ENCODE measurements around the gene UBA3.

Gene UBA3

DNA sequence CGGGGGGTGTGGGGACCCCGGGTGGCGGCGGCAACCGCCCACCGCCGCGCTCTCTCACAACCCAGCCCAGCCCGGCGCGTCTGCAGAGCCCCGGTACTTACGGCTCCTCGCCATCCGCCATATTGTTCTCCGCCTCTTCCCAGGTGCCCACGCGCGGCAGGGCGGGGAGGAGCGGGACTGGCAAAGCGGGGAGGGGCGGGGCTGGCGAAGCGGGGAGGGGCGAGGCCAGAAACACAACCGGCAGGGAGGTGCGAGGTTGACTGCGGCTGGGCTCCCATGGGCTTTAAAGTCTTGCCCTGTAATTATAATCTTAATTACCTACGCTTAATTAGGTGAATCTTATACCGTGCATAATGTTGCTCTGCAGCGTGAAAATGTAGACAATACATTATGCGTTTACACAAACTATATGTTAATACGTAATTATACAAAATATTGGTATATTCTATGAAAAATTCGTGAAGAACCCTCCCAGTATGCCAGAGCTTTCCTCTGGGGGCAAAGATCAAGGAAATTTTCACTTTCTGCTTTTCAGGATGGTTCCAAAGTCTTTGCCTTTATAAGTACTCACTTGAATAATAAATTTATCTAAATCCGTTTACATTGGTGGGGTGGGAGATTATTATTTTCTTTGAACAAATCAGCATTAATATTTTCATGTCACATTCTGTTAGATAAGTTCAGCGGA lies at the start of gene UBA3:
Gene UBA3 (minus strand): TSS at position 133 of the 688 bp plus-strand sequence. CDS start 12 bp downstream, at position 121.
- DNase-seq (ENCODE audit: low spot score), result peak; percentile 94

DNA sequence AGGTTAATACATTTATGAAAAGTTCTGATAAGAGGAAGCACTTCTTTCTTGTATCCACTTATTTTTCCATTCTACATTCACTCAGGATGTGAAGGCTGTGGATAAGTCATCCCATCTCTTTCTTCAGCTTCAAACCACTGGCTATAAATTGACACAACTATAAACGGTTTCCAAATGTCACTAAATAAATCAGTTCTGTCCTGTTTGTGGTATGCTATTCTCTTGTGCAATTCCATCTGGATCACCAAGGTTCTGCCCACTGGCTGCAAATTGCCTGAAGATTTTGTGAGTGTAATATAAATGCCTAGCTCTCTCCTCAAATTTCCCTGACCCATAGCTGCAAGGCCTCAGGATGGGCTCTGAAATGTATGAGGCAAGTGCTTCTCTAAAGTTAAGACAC lies 49.4 kb upstream of the UBA3 start:
- peak; percentile 43 for DNase-seq (ENCODE audit: low spot score)

DNA sequence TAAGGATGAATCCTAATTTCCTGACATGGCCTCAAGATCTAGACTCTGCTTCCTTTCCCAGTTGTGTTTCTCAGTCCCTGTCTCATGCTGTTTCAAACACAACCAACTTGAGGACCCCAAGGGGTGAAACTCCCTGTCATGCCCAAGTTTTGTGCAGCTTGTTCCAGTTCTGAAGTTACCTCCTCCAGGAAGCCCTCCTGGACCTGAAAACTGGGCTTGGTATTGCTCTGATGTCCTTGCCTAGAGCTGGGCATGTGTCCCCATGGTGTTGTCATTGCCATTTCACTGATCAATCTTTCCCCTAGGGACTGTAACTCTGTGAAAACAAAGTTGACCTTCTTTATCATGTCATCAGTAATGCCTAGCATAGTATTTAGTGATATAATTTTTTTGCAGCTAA lies 48.3 kb upstream of the UBA3 start:
- no peak for DNase-seq (ENCODE audit: low spot score)

DNA sequence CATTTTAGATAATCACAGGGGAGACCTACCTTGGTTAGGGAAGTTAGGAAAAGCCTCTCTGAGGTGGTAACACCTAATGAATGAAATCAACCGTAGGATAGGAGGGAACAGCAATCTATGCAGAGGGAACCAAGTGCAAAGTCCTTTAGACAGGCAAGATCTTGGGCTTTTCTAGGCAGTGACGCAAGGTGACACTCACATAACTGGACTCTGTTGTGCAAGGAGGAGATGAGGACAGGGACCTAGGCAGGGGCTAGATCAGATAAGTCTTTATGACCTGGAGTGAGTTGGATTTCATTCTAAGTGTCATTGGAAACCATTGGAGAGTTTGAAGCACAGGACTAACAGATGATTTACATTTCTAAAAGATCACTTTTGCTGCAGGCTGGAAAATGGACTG lies 46.8 kb upstream of the UBA3 start:
- no peak for DNase-seq (ENCODE audit: low spot score)

DNA sequence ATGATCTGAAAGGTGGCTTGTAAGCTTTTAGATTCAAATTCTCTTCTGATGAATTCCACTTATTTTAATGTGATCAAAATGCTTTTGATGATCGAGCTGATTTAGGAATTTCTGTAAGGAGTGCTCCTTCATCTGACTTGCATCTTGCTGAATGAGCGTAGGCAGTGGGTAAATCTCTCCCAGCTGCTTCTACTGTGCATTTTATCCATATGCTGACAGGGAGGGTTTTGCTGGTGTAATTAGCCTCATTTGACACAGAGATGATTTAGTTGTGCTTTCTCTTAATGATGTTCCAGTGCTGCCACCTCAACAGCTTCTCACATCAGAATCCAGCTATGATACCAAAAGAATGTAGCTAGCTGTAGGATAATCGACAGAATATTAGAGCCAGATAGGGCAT lies 46.1 kb upstream of the UBA3 start:
- DNase-seq (ENCODE audit: low spot score), result no peak

DNA sequence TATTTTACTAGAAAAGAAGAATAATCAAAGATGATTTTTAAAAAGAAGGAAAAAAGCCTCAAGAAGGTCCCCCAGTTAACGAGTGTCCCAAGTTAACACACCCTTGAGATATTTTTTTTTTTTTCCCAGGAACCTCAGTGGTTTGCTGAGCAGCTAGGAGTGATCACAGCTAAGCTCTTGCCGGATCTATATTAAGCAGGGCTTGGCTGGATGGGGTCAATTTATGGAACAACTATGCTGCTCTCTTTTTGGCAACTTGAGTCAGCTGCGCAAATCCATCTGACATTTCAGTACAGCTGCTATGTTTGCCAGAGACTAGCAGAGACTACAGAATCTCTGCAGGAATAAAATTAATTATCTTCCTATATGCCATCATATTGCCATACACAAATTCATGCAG lies 42.2 kb upstream of the UBA3 start, which contains the start of gene LMOD3:
Gene LMOD3 (minus strand): TSS at position 193 of the 400 bp plus-strand sequence. CDS start 209 bp downstream, outside the sequence.
- no peak for DNase-seq (ENCODE audit: low spot score)

DNA sequence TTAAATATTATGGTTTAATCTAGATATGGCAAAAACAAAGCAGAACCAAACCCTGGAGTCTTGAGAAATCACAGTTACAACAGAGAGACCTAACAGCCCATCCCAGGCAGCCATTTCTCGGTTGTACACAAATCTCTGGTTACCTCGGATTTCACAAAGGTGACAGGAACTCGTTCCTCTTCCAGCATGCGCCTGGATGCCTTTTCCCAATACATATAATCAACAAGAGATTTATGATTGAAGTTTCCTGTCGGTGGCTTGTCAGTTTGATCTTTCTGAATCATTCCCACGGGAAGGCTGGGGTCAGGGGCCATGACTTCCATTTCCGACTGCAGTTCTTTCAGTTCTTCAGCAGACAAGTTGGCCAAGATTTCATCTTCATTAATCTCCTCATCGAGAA lies 41.8 kb upstream of the UBA3 start:
- no peak for DNase-seq (ENCODE audit: low spot score)

DNA sequence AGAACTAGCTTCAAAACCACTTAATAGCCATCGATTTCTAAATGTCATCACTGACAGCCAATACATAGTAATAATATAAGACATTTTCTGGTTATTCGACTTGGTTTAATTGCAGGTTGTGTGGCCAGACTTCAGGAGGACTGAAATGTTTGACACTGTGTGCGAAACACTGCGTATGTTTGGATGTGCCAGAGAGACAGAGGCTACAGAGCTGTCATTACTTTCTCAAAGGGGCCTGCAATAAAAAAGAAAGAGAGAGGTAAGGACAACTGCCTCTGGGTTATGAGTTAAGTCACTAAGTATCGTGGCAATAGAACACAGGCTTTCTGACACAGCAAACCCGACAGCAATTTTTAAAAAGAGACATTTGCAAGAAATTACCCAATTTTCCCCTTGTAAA lies 41.3 kb upstream of the UBA3 start:
- no peak for DNase-seq (ENCODE audit: low spot score)

DNA sequence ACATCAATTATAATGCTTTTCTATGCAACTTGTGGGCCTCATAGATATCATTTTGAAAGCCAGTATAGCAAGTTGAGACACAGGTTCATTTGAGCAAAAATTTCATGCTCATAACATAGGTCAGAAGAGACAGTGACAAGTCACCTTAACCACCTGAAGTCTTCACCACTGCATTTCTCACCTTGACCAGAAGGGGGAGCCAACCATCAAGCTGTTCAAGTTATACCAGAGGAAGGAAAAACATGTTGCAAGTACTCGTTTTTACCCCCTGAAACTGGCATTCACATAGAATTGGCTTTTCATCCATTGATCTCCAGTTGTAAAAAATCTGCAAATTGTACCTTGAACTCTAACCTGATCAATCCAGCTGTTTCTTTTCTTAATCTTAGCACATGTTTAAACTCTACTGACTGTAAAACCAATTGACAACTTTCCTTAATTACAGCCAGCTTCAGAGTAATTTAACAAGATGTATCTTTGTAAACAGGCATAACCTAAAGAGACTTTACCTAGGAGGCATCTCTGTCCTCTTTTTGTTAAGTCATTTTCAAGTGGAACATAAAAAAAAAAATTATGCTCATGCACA lies 40.8 kb upstream of the UBA3 start:
- DNase-seq (ENCODE audit: low spot score), result peak; percentile 48

DNA sequence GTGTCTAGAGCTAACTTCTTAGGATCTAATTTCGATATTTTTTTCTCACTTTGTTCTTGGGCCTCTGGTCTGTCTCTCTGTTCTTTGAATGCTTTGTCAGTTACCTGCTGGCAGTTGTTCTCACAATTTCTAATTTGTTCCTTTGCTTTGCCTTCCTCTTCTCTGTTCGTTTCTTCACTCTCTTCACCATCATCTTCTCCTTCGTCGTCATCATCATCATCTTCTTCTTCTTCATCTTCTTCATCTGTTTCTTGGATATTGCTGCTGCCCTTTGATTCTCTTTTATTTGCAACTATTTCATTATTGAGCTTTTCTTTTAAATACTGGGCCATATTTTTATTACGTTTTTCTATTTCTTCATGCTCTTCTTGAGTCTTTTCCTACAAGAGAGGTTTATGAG lies 39.5 kb upstream of the UBA3 start:
- no peak for DNase-seq (ENCODE audit: low spot score)

DNA sequence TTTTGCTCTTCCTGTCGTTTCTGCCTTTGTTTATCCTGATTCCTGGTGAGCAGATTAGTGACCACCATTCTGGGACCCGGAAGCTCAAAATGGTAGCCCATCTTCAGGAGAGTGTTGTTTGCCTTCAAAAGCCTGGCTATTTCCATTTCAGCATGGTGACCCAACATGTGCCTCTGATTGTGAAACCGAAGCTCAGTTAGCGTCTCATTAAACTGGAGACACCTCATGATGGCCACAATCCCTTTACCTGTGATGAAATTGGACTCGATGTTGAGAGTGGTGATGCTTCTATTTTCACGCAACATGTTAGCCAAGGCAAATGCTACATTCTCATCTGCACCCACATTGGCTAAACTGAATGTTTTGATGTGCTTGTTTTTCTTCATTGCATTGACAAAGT lies 39.0 kb upstream of the UBA3 start:
- DNase-seq (ENCODE audit: low spot score), result no peak

DNA sequence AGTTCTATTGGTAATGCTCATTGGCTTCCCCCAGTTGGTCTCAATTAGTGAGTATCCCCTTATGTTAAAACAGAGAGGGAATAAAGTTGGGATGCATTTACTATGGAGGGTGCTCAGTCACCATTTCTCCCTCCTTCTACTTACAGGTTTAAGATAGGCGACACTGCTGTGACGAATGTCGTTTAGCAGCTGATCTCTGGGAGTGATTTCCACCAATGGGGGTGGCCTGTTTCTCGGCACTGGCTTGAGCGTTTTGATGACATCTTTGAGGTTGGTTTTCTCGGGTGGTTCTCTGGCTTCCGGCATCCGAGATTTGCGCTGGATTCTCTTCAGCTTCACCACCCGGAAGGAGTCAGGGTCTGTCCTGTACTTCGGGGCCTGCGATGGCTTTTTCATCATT lies 38.4 kb upstream of the UBA3 start:
- DNase-seq (ENCODE audit: low spot score), result no peak

DNA sequence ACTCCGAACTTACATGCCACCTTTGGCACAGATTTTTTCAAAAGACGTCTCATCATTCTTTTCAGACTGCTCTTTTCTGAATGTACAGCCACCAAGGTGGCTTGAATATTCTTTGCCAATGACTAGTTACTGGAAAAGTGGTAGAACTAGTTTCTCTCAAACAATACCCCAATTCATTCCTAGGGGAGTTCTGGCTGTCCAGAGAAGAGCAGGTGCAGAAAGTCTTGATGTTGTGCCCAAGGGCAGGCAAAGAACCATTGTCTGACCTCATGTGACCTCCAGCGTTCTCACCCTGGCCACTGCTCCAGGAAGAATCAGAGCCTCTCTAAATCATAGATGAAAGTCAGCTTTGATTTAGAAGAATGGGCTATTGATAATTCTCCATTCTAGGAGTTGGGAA lies 36.7 kb upstream of the UBA3 start:
- no peak for DNase-seq (ENCODE audit: low spot score)

DNA sequence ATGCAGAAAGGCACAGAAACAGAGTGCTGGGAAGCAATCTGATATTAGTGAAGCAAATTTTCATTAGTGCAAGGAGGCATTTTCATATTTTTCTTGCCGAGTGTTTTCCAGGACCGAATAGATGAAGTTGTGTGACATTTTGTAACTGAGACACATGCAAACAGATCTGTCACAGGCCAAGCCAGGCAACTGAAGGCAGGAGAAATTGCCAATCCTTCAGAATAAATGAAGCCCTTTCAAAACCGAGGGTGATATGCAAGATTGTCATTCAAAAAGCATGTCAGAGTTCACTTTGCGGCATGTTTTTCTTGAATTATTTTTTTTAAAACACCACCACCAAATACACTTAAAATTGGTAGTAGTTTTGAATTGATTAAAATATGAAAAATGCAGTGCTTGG lies 36.0 kb upstream of the UBA3 start:
- DNase-seq (ENCODE audit: low spot score), result no peak

DNA sequence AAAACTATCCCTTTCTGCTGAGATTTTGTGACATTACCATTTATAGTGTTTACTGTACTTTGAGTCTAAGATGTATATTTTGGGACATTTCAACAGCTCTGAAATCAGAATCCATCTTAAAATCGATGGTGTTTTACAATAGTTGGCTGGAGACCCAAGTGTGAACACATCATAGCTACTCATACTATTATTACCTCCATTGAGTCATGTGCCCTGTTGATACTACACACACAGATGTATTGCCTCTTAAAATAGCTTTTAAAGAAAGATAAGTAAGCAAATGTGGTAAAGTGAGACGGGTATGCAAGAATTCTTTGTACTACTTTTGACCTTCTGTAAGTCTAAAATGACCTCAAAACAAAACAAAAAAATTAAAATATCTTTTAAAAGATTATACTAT lies 35.6 kb upstream of the UBA3 start:
- DNase-seq (ENCODE audit: low spot score), result no peak

DNA sequence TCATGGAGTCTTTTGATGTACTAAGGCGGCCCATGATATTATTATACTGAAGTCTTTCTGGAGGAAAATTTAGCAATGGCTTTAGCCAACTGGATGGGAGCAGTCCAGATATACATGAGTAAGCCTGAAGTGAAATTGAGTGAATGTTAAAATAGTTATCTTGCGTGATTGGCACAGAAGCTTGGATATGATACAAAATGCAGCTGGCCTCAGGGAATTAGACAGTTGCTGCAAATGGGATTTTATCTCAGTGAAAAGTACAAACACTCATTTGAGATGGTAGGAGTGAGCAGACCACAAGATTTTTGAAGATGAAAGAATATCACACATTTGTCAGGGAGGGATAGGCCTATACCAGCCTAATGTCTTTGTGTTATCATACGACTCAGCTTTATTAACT lies 33.4 kb upstream of the UBA3 start:
- DNase-seq (ENCODE audit: low spot score), result no peak

DNA sequence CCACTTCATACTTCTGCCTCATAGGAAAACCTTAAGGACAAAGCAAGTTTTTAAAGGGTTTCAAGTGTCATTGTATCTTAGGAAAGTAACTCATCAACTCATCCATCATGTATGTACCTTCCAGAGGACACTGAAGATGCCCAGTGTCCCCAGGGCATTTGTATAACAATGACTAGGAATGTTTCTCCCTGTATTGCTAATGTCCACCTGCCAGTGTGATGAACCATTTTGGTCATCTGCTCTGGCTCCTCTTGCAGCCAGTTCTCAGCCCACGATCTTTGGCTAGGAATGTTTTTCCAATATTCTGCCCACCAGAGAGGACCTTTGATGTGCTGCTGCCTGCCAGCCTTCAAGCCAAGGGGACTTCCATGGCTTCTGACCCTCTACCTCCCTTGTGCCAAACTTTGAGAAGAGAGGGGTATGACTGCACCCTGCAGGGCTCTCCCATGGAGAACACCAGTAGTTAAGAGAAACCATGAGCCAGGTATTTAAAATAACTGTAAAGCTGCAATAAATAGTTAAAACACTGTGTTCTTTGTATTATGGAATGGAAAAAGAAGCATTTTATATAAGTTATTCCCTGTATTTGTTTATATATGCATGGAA lies 30.9 kb upstream of the UBA3 start:
- no peak for DNase-seq (ENCODE audit: low spot score)

DNA sequence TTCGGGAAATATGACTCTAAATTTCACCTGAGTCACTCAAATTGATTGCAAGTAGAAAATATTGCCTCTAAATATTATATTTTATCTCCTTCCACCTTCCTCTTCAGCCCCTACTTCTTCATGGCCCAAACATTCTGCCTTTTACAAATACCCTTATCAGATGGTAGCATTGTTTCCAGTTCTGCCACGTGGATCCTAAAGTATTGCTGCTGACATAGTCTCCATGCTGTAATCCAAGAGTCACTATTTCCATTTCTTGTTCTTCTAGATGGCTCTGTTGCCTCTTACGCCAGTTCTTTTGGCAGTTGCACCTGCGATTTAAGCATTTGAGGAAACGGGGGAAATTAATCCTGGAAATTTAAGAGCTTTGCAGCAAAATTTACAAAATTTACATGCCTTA lies 28.6 kb upstream of the UBA3 start:
- DNase-seq (ENCODE audit: low spot score), result no peak

DNA sequence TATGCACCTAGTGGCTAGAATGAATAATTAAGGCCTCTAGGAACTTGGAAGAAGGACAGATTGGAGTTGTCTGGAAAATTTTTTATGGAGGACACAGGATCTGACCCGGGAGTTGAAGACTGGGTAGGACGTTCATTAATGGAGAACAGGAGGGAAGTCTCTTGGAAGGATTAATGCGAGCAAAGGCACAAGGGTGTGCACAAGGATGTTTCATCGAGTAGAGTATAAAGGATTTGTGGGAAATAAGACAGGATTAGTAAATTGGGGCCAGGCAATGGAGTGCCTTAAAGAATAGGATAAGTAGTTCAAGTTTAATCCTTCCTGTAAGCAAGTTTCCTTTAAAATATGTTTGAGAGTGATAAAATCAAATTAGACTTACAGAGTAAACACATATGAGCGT lies 27.7 kb upstream of the UBA3 start:
- DNase-seq (ENCODE audit: low spot score), result no peak

DNA sequence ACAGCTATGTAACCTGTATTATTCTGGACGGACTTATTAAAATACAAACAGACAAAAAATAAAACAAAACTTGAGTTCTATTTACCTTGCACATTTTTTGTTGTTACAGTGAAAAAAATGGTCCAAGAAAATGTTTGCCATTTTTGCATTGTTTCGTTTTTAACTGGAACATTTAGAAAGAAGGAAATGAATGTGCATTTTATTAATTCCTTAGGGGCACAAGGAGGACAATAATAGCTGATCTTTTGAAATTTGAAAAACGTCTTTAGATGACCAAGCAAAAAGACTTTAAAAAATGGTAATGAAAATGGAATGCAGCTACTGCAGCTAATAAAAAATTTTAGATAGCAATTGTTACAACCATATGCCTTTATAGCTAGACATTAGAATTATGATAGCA lies 25.2 kb upstream of the UBA3 start:
- no peak for DNase-seq (ENCODE audit: low spot score)

DNA sequence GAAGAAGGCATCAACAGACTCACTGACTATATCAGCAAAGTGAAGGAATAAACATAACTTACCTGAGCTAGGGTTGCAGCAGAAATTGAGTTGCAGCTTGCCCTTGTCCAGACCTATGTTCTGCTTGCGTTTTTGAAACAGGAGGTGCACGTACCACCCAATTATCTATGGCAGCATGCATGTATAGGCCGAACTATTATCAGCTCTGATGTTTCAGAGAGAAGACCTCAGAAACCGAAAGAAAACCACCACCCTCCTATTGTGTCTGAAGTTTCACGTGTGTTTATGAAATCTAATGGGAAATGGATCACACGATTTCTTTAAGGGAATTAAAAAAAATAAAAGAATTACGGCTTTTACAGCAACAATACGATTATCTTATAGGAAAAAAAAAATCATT lies 24.4 kb upstream of the UBA3 start:
- no peak for DNase-seq (ENCODE audit: low spot score)

DNA sequence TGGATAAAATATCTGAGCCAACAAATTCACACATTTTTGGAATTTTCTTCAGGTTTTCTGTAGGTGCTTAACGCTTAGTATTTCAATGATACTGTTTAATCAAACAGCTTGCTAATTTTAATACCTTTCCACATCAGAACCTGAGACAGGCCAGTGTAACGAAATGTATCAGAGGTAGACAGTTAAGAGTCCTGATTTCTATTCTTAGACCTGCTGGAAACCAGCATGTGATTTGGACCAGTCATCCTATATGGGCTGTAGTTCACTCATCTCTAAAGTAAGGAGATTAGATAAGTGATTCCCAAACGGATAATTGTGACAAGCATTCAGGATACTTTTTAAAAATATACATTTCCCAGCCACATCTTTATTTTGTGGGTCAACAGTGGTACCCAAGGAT lies 23.0 kb upstream of the UBA3 start:
- no peak for DNase-seq (ENCODE audit: low spot score)

DNA sequence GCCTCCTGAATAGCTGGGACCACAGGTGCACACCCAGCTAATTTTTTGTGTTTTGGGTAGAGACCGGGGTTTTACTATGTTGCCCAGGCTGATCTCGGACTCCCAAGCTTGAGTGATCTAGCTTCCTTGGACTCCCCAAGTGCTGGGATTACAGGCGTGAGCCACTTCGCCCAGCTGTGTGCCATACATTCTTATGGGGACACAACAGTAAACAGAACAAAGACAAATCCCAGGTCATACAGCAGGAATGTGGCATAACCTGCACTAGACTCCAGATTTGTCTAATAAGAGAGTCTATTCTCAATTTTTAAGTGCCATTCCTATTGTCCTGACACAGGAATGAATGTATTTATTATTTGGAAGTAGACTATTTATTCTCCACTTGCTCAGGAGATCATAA lies 22.2 kb upstream of the UBA3 start:
- no peak for DNase-seq (ENCODE audit: low spot score)

DNA sequence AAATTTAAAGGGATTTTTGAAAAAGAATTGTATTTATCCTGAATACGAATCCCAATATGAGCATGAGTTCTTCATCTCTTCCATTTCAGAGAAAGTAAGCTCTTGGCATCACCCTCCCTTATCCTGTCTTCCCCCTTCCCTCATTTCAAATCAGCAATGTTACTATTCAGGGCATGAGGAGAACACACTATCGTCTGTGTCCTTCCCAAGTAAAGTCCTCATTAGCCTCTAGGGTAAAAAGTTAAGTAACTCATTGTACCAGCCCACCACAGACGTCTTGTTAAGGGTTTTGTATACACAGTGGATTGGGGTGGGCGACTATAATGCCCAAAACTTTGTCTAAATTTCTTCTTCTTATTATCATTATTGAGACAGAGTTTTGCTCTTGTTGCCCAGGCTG lies 19.4 kb upstream of the UBA3 start:
- DNase-seq (ENCODE audit: low spot score), result no peak
